Heart right ventricle (tissue), 16 donors: ENCODE measurements around the gene EEF1G. TPM values are rescaled to one million over a fixed set of nuclear protein-coding genes. Genes with fewer than 3 reads are reported as not detected.

Experiments used
- ATAC-seq, 8 donors: fragments of 200-7000 bp; cut with Tn5 transposase; one replicate each; pipeline ENCODE4 v1.9.1; 2020; ENCODE audit warnings: mild to moderate bottlenecking in 8 of 8, moderate library complexity in 8 of 8, moderate number of reproducible peaks in 1 of 8
- DNase-seq, 2 donors: peaks; one replicate each; pipeline ENCODE4 v3.0.0-alpha.2; 2020
- H3K27ac ChIP-seq, 10 donors: fragments of 200-600 bp; sonication (generic) in 2 of 10; one replicate each; pipeline versions ENCODE4 v1.5.0 to v1.8.0; 2020 to 2022; ENCODE audit warnings: mild to moderate bottlenecking in 3 of 10
- H3K27me3 ChIP-seq, 7 donors: fragments of 200-600 bp; one replicate each; pipeline ENCODE4 v1.8.0; 2021 to 2022; ENCODE audit warnings: mild to moderate bottlenecking in 2 of 7
- H3K36me3 ChIP-seq, 9 donors: fragments of 200-600 bp; sonication (generic) in 1 of 9; one replicate each; pipeline versions ENCODE4 v1.5.0 to v1.8.0; 2020 to 2022; ENCODE audit warnings: mild to moderate bottlenecking in 2 of 9
- H3K4me1 ChIP-seq, 9 donors: fragments of 200-600 bp; sonication (generic) in 1 of 9; one replicate each; pipeline versions ENCODE4 v1.5.0 to v1.8.0; 2020 to 2022; ENCODE audit warnings: mild to moderate bottlenecking in 4 of 9
- H3K4me3 ChIP-seq, 10 donors: fragments of 200-600 bp; sonication (generic) in 2 of 10; one replicate each; pipeline versions ENCODE4 v1.5.0 to v1.8.0; 2020 to 2022; ENCODE audit warnings: mild to moderate bottlenecking in 7 of 10, moderate library complexity in 2 of 10
- H3K9me3 ChIP-seq, 11 donors: fragments of 200-600 bp in 10 of 11; sonication (generic) in 2 of 11; one replicate each; pipeline versions ENCODE4 v1.5.0 to v1.8.0; 2013 to 2022; ENCODE audit warnings: mild to moderate bottlenecking in 2 of 11, control low read depth in 1 of 11, moderate library complexity in 1 of 11
- CTCF ChIP-seq, 9 donors: fragments of 200-600 bp; sonication (generic) in 2 of 9; IDR thresholded peaks; one replicate each; pipeline versions ENCODE4 v1.5.0 to v1.8.0; 2021 to 2022; ENCODE audit warnings: antibody characterized with exemption in 9 of 9, mild to moderate bottlenecking in 5 of 9, moderate library complexity in 1 of 9
- WGBS, 2 donors: extraction: QIAGEN DNeasy Blood & Tissue Kit; methylation state at CpG; one replicate each; pipeline ENCODE4 v1.1.7; 2013; ENCODE audit warnings: inconsistent platforms in 1 of 2; 5-methylcytosine and 5-hydroxymethylcytosine counted together
- intact Hi-C, 10 donors: fragments of 100-400 bp; cut with DNase I; formaldehyde crosslinking; loops; one replicate each; pipeline versions ENCODE4 v1.11.1 to v1.14.2; 2022
- polyA plus RNA-seq, 2 donors: library from polyadenylated mRNA; stranded (reverse); fragments of 200-250 nt; gene quantifications; one replicate each; pipeline ENCODE4 v1.2.3, GENCODE V29; 2013
- total RNA-seq, 10 donors: library from RNA; stranded (reverse); fragmentation: NEBNext Ultra II Directional in 3 of 10; extraction: Animal tissue kit (Norgen Biotek cat#: 25700) in 3 of 10; gene quantifications; one replicate each; pipeline versions ENCODE4 v1.2.1 to v1.2.4, GENCODE V29; 2021 to 2023
- donor health status: Arrhythmogenic right ventricular cardiomyopathy.
- donor health status: ischemic (EF 13 %, LVEDD 7.1; RV severe dilation, severe dysfunction).
- donor health status: healthy with polysubstance abuse.
- donor health status: DM: no; HTN: yes; CAD: no.
- donor health status: DM: no; HTN: no; CAD: no.
- donor health status: ischemic (EF 25% LVEDD 6.9; RV normal size, moderate dysfunction).
- donor health status: ischemic (EF 25% LVEDD 5.7; RV mildly dilated, moderate dysfunction).
- donor health status: healthy.
- donor health status: DM: yes; HTN: yes; CAD: no.
- donor health status: Ischemic cardiomyopathy.
- donor health status: ischemic (EF 35%, LVEDD 5.7; RV mildly dilated, moderate dysfunction).
- donor health status: nonischemic (EF 11% LVEDD 7.7; RV severe dilation, severe dysfunction).
- donor health status: DM: yes; HTN: yes; CAD: no.
- donor health status: PGD.
- donor health status: ischemic (EF 29% LVEDD 5.4; RV normal size, mild dysfunction).
- donor health status: nonischemic (EF 23%, LVEDD 6.1; RV moderate dilation, normal function).

The EEF1G gene
- total and polyA plus RNA-seq, 12 donors = 555 to 1,173 (median 1,002) TPM

GRCh38 chr11:62593434-62594044, 19.8 kb upstream of the EEF1G start:
- DNase-seq (peak; percentile 73 to 75), ATAC-seq (no peak)
- H3K9me3 ChIP-seq = no peaks in the 10 kb centered on the region
- intact Hi-C loops = loop anchor here in 3 of 10 donors (5.0 to 10.0 kb wide), 3 partner anchors 46 to 264 kb away; partner anchors contain the start of gene AHNAK (in 1 of the 3)
- peak overlapping the region in 2 of 10 donors; percentile 49 to 97 for H3K27ac ChIP-seq
- peak; percentile 8 to 70 (median 57) for TF ChIP-seq CTCF (IDR thresholded peaks at IDR 0.05)
- WGBS, 2 donors = 56 to 58% methylated on average over 13 of the region's 13 CpGs
- no peak overlapping the region for H3K4me3 ChIP-seq
- H3K36me3 ChIP-seq = peaks cover 0 to 63% (median 48%) of the 10 kb centered on the region in 9 donors
- H3K27me3 ChIP-seq = no peaks in the 10 kb centered on the region
- H3K4me1 ChIP-seq = peaks cover 3 to 52% (median 34%) of the 10 kb centered on the region in 9 donors

DNA sequence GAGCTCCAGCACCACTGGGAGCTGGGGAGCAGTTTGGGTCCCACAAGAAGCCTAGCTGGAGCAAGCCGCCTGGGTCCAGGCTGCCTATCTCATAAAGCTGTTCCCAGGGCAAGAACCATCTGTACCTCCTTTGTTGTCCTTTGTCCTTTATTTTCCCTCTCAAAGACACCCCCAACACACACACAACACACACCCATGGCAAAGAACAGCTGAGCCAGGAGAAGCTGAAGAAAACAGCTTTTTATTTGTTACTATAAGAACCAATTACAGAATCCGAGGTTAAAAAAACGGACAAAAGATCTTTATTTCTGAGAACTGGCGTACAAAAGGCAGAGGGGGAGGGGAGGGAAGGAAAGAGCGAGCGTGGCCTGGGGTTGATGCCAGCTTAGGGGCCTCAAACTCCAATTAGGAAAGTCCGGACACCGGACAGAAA, 19.3 kb upstream of the EEF1G start:
- Histone ChIP-seq H3K4me3 (no peak overlapping the region), H3K27ac (peak overlapping the region in 9 of 10 donors; percentile 92 to 97 (median 95)), H3K9me3 (no peaks in the 10 kb centered on the region), H3K36me3 (peaks cover 0 to 63% (median 52%) of the 10 kb centered on the region in 9 donors), H3K27me3 (no peaks in the 10 kb centered on the region), H3K4me1 (peaks cover 3 to 49% (median 28%) of the 10 kb centered on the region in 9 donors)
- intact Hi-C loops = loop anchor here in 3 of 10 donors (5.0 to 10.0 kb wide), 3 partner anchors 46 to 264 kb away; partner anchors contain the start of gene AHNAK (in 1 of the 3)
- WGBS, 2 donors = 76 to 80% methylated on average over 8 of the region's 8 CpGs
- no peak for TF ChIP-seq CTCF (IDR thresholded peaks at IDR 0.05)
- ATAC-seq (no peak), DNase-seq (no peak)

DNA sequence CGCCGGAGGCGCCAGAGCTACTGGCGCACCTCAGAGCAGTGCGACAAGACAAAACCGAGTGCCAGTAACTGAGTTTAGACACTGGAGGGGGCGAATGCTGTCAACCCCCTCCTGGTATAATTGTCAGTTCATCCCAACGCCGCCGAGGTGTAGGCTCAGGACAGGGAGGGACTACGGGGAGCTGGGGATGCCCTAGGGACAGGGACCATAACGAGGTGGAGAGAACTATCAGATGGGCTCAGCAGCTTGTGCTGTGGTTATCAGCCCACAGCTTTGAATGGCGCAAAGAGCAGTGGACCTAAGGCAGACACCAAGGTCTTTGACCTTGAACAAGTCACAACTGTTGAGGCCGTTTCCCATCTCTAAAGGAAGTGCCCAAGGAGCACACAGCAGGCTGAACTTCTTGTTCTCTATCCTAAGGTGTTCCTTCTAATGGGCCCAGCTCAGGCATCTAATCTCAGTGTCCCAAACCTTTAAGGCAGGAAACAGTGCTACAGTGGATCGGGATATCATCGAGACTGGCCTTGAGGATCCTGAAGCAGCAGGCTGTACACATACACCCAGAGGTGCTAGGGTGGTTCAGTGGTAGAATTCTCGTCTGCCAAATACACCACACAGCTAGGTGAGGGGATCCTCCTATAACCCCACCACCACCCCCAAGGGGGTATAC, 18.6 kb upstream of the EEF1G start:
- Histone ChIP-seq H3K9me3 (no peaks in the 10 kb centered on the region), H3K27ac (peak overlapping the region; percentile 83 to 97 (median 94)), H3K4me1 (peaks cover 3 to 42% (median 28%) of the 10 kb centered on the region in 9 donors), H3K36me3 (peaks cover 0 to 63% (median 50%) of the 10 kb centered on the region in 9 donors), H3K27me3 (no peaks in the 10 kb centered on the region), H3K4me3 (peak overlapping the region; percentile 50 to 86 (median 78))
- 8 to 11% methylated on average over 17 of the region's 17 CpGs for whole genome bisulfite sequencing, 2 donors
- peak in 6 of 8 donors; percentile 3 to 34 (median 16) for ATAC-seq
- no peak for TF ChIP-seq CTCF (IDR thresholded peaks at IDR 0.05)
- DNase-seq = no peak
- intact Hi-C loops = loop anchor here in 3 of 10 donors (5.0 to 10.0 kb wide), 3 partner anchors 45 to 265 kb away; partner anchors contain the start of gene AHNAK (in 1 of the 3)

- WGBS, 2 donors = 0% methylated on average over 58 of the region's 58 CpGs
- H3K4me1 ChIP-seq = peaks cover 3 to 42% (median 28%) of the 10 kb centered on the region in 9 donors
- peak within 1 kb of the TSS; percentile 63 to 86 (median 78) for H3K4me3 ChIP-seq
- peak within 1 kb of the TSS; percentile 83 to 97 (median 94) for H3K27ac ChIP-seq
- intact Hi-C loops = loop anchor here in 5 of 10 donors (1.0 to 10.0 kb wide), 6 partner anchors 17 to 266 kb away; partner anchors contain the start of gene AHNAK (in 2 of the 5)
- peaks cover 0 to 63% (median 43%) of the 10 kb centered on the region in 9 donors for H3K36me3 ChIP-seq
- H3K27me3 ChIP-seq = no peaks in the 10 kb centered on the region
- DNase-seq (peak; percentile 91 to 97), ATAC-seq (peak; percentile 95 to 98 (median 96))
- no peaks in the 10 kb centered on the region for H3K9me3 ChIP-seq
- TF ChIP-seq CTCF (IDR thresholded peaks at IDR 0.05) = peak in 5 of 9 donors; percentile 5 to 39 (median 24)
These were observed 17.9 kb upstream of the EEF1G start, which contains the start of gene TUT1 for GRCh38 chr11:62591448-62592145. Gene TUT1 (minus strand): TSS chr11:62591523. CDS start chr11:62591485, 38 bp downstream.
